GM18526 (cell line): Measurements from ENCODE around the gene PAOX.

Source experiments
- POLR2A ChIP-seq: IDR thresholded peaks from 3 replicates; pipeline ENCODE4 v1.6.1; 2011; ENCODE audit not compliant: insufficient read length; ENCODE audit errors: extremely low read depth

Gene PAOX

DNA sequence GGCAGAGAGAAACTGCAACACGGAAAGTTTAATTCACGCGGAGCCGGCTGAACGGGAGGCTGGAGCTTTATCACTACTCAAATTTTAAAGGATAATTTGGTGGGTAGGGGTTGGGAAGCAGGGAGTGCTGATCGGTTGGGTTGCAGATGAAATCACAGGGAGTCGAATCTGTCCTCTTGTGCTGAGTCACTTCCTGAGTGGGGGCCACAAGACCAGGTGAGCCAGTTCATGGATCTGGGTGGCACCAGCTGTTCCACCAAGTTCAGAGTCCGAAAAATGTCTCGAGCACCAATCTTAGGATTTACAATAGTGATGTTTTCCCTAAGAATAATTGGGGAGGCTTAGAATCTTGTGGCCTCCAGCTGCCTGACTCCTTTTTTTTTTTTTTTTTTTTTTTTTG, 35.5 kb upstream of the PAOX start:
- no peak for TF ChIP-seq POLR2A

DNA sequence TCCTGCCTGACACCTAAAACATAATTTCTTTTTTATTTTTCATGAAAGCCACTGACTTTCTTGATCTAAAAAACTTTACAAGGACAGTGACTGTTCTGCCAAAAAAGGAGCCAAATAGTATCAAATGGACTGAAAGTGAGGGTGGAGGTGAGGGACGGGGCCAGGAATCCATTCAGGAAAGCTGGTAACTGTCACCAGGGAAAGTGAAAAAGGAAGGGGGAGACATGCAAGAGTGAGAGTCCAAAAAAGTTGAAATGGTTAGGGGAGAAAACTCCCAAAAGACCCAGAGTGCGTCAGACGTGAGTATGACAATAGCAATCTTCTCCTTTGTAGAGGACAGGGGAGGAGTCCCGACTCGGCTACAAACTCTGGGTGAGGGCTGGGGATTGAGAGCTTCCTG, 34.8 kb upstream of the PAOX start:
- TF ChIP-seq POLR2A, result no peak

DNA sequence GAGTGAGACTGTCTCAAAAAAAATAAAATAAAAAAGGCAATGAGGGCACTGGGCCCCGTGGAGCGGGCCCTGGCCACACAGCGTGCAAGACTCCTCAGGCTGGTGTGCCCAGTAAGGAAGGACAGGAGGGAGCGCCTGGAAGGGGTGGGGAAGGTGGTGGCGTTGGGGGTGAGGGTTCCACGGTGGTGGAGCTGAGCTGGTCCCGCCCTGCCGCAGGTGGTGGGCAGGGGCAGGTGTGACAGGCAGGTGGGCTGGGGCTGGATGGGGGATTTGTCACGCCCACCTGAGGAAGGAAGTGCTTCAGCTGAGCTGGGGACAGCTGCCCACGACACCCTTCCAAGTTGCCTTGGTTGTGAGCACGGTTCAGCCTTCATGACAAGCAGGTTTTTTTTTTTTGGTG, 32.6 kb upstream of the PAOX start:
- no peak for TF ChIP-seq POLR2A

DNA sequence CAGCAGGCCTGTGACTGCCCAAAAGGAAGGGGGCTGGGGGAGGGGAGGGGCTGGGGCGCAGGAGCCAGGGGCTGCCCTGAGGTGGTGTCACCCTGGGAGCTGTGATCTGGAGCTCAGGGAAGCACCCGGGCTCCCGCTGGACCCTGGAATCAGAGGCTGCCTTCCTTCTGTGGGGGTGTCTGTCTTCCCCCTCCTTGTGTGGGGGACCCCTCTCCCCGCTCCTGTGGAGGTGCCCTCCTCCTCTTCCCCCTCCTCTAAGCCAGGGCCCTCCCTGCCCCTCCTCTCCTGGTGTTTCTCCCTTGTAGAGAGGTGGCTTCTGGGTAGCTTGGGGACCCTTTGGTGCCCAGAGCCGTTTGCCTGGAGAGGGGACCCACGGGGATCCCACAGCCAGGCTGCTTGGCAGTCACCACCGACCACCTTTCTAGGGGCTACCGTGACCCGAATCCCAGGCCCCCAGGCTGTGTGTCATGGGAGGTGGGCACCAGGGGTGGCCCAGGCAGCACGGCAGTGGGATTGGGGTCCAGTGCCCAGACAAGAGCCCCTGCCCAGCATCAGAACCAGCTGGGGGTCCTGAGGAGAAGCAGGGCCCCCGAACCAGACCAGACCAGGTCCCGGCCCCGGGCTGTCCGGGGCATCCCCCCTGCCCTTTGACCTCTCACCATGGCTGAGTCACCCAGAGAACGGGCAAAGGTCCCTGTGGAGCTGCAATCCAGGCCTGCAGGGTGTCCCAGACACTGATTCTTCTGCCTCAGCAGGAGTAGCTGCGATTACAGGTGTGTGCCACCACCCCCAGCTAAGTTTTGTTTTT, 31.1 kb upstream of the PAOX start:
- no peak for TF ChIP-seq POLR2A

DNA sequence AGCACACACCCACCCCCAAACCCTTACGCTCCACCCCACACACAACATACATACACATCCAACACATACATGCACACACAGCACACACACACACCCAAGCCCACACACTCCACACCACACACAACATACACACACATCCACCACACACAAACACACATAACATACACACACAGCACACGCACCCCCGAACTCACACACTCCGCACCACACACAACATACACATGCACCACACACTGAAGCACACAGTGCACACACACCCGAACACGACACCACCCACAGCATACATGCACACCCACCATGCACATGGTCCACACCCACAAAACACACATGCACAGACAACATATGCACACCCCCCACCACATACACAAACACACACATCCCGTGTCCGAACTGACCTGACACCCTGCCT, 29.9 kb upstream of the PAOX start:
- TF ChIP-seq POLR2A, result no peak

DNA sequence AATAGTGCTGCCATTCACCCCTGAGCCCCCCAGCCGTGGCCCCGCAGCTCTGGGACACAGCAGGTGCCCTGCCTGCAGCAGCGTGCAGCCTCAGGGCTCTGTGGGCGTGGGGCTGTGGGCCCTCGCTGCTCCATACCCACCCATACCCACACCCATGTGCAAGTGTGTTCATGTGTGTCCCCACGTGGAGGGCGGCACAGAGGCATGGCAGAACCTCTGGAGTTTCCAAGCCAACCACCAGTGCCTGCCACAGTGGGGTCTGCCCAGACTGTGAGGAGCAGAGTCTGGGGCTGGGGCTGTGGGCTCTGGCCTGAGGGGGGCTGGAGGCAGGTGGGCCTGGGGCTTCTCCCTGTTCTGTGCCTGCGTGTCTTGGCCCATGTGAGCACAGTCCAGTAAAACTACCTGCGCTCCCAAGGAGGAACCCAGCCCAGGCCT, 29.5 kb upstream of the PAOX start:
- TF ChIP-seq POLR2A, result no peak

DNA sequence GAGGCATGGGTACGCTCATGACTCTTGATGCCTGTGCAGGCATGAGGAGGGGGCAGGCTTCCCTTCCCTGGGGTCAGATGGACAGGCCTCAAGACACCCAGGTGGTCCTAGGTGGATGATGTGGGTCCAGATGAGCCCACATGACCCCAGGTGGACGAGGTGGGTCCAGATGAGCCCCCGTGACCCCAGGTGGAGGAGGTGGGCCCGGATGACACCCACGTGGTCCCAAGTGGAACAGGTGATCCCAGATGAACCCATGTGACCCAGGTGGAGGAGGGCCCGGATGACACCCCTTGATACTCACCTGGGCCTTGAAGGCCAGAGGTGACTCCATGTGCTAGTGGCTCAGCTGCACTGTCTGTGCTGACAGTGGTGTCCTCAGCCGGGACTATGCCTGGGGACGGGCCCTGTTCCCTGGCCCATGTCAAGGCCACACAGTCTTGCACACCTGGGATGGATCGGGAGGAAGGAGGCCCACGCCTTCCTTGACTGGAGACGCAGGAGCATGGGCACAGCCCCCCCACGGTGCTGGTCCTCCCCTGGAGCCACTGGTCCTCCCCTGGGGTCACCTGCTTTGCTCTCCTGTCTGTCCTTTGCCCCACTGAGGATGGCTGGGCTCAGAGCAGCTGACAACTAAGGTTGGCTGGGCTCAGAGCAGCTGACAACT, 28.6 kb upstream of the PAOX start:
- no peak for TF ChIP-seq POLR2A

DNA sequence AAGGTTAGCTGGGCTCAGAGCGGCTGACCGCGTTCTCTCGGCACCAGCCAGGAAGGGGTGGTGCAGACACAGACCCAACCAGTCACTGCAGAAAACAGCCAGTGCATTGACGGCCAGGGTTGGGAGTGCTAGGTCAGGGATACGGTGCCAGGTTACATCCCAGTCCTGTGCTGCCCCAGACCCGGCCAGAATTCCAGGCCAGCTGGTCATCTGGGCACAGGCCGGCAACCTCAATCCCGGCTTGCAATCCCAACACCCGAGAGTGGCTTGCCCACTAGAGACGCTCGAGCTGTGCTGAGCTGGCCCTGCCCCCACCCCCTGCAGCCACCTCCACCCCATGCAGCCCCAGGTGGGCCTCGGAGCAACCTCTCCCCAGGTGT, 28.1 kb upstream of the PAOX start:
- TF ChIP-seq POLR2A, result no peak

DNA sequence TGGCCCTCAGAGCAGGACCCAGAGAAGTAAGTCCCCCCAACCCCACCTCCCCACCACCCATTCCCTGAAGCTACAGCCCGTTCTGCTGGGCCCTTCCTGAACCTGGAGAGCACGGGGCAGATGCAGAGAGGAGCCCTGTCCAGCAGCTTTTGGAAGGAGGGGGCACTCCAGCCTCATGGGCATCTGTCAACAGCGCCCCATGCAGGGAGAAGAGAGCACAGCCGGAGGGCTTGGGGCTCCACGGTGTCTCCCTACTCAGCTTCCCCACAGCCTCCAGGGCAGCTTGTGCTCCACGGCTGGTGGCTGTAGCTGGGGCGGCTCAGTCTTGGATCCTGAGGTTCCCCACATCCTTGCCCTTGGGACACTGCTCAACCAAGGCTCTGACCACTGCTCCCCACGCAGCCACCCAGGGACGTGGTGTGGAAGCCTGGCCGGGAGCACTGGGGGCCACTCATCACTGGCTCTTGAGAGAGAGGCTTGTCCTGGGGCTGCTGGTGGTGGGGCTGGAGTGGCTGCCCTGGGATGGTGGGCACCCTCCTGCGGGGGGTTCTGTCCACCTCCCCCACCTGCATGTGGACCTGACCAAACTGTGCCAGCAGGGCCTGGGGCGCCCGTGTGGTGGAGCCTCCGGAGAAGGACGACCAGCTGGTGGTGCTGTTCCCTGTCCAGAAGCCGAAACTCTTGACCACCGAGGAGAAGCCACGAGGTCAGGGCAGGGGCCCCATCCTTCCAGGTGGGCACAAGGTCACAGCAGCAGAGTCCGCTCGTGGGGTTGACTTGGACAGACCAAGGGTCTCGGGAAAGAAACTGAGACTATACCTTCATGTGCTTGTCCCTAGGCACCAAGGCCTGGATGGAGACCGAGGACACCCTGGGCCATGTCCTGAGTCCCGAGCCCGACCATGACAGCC, 27.4 kb upstream of the PAOX start:
- TF ChIP-seq POLR2A, result no peak

DNA sequence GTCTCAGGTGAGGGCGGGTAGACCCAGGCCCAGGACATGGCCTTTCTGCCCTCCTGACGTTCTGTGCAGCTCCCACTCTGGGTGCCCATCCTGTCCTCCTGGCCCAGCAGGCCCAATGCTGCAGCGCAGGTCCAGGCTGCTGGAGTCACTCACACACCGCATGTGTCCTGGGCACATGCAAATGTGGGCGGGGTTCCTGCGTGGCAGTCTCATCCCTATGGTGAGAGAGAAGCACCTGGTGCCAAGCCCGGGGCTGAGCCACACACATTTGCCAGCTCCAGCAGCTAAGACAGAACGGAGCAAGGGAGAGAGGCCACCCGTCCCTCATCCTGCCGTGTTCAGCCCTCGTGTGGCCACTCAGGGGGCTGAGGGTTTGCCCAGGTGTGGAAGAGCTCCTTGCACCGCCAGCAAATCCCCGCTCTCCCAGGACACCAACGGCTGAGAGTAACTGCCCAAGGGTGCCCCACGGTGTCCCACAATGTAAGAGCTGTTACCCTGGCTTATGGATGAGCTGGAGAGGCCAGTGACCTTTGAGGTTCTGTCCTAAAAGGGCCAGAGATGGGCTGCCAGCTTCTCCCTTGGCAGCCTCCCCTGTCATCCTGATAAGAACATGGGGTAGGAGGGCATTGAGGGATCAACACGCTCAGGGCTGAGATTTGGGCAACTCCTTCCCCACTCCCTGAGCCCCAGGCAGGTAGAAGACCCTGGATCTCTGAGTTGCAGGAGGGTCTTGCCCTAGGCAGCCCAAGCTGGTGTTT, 25.7 kb upstream of the PAOX start:
- no peak for TF ChIP-seq POLR2A

DNA sequence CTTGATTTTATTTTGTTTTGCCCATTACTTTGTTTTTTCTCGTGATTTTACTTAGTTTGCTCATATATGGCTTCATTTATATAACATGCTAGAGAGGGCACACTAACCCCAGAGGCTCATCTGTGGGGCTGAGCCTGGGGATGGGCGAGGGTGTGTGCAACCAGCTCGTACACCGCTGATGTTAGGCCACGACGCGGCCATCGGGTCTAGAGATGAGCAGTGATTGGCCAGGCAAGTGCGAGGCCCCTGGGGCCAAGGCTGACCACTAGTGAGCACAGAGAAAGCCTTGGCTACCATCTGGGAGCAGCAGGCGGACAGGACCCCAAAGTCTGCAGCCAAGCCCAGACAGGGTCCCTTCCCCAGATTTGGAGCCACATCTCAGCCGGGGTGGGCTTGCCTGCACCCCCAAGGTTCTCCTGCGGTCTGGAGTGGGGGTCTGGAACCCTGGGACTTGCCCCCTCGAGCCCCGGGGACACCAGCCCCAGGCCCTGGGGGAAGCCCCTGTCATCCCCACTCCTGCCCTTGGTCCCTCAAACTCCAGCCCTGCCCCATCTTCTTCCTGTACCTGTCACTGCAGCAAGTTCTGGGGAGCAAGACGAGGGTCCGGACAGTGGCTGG, 25.0 kb upstream of the PAOX start:
- no peak for TF ChIP-seq POLR2A

DNA sequence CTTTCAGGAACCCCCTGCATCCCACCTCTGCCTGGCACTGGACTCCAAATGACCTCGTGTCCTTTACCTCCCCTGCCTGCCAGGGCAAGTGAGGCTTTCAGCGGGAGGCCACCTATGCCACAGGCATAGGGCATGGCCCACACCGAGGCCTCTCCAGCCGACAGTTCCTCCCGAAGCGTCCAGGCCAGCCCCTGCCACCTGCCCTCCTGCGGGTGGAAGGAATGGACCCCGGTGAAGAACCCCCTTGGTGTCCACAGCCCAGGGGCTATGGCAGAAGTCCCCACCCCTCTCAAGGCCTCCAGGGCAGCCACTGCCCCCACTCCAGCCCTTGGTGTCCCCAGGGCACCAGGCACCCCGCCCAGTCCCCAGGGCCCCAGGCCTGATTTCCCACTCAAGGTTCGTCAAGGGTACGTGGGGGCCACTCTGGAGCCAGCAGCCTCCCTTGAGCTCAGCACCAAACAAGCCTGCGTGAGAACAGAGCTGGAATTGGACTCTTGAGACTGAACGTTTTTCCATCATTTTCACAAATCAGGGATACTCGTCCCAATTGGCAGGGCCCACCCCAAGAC, 24.3 kb upstream of the PAOX start:
- TF ChIP-seq POLR2A, result no peak

DNA sequence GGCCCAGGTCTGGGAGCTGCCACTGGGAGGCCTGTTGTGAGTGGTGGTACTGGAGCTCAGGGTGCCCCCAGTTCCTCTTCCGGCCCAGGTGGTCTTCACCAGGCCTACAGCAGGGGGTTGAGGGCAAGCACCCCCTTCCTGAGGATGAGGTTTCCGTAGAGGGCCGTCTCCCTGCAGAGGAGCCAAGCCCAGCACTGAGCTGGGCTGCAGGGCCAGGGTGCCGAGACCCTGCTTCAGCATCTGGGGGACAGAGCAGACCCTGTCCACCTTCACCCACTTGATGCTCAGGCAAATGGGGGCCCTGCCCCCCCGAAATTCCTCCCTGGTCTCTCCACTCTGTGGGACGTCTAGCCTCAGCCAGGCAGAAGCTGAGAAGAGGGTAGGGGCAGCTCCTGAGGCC, 23.8 kb upstream of the PAOX start:
- TF ChIP-seq POLR2A, result no peak

DNA sequence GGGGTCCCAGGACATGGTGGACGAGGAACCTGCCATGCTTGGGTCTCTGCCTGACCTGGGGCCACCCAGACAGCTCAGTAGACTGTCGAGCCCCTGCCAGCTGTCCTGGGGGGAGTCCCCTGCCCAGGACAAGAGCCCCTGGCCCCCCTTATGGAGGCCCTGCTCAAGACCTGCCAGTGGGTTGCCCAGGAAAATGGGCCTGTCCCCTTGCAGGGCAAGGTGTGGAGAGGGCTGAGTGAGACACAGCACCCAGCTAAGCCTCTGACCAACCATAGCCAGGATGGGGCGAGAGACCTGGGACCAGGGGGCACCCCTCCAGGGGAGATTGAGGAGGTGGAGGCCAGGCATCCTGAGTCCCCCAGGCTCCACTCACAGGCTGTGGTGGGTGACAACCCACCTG, 23.1 kb upstream of the PAOX start:
- no peak for TF ChIP-seq POLR2A

DNA sequence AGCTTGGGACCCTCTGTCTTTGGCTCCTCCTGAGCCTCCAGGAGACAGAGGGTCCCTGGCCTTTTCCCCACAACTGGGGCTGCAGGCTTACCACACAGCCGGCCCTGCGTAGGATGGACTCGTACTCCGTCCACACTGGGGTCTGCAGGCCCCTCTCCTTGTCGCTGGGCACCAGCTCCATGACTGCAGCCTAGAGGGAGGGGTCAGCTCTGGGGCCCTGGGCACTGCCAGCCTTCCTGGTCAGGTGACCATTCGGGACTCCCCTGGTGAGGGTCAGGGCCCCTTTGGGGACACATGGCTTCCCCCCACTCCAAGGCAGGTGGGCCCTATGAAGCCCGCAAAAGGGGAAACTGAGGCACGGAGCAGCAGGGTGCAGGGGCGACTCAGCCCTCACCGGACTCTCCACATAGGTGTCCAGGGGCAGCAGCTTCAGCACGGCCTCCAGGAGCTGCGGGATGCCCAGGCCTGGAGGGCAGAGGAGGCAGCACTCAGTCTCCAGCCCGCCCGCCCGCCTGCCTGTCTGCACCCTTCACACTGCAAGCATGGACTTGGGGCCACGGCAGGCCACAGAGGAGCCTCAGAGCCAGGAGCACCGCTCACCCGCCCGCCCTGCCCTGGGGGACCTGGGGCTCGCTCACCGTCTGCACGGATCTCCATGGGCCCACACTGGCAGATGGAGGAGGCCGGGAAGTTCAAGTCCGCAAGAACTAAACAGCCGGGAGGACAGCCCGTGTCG, 22.3 kb upstream of the PAOX start:
- TF ChIP-seq POLR2A, result no peak
